Measurements from ENCODE around the gene TMEM138. TPM values are rescaled to one million over a fixed set of nuclear protein-coding genes. Genes with fewer than 3 reads are reported as not detected.

Gene TMEM138
- total RNA-seq, 1 donor from 2014 or later, result 10.0 TPM

DNA sequence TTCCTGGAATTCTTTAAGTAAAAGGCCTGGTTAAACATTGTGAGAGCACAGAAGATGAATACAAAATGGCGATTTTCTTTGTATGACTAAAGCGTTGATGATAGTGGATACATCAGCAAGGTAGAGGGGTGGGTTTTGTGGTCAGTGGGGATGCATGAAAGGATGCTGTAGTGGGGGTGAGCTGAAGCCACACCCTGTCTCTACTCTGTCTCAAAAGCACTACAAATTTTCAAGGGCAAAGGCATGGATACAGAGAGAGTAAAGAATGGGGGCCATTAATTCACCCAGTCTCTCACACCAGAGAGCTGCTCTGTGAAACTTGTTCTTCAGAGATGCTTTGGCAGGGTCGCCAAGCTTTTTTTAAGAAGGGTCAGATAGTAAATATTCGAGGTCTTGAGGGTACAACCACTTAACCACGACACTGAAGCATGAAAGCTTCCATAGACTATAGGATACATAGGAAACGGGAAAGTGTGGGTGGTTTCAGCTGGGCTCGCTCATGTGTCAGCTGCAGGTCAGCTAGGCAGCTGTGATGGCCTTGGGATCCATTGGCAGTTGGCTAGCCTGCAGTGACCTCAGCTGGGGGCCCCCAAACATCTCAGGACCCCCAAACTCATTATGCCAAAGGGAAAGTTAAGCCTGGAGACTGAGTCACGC lies 8.3 kb downstream of the TMEM138 start:
- DNase-seq (ENCODE audit: low read depth), result no peak
- Histone ChIP-seq H3K27me3 (ENCODE audit: control insufficient read depth, insufficient read depth, low read length) (no peaks in the 10 kb centered on the region), H3K36me3 (ENCODE audit: control insufficient read depth, insufficient read depth, low read length) (peaks cover 14% of the 10 kb centered on the region), H3K4me3 (ENCODE audit: low read depth, low read length) (no peak overlapping the region)
- FAIRE-seq, result no peak
- no peak for TF ChIP-seq CTCF (IDR thresholded peaks at IDR 0.05; ENCODE audit: insufficient read depth, low read length, severe bottlenecking)

- no peak for TF ChIP-seq CTCF (IDR thresholded peaks at IDR 0.05; ENCODE audit: insufficient read depth, low read length, severe bottlenecking)
- Histone ChIP-seq H3K27me3 (ENCODE audit: control insufficient read depth, insufficient read depth, low read length) (no peaks in the 10 kb centered on the region), H3K4me3 (ENCODE audit: low read depth, low read length) (no peak overlapping the region), H3K36me3 (ENCODE audit: control insufficient read depth, insufficient read depth, low read length) (peaks cover 9% of the 10 kb centered on the region)
- DNase-seq (ENCODE audit: low read depth), result no peak
- no peak for FAIRE-seq
These were observed 10.7 kb downstream of the TMEM138 start for GRCh38 chr11:61372659-61373420.

DNA sequence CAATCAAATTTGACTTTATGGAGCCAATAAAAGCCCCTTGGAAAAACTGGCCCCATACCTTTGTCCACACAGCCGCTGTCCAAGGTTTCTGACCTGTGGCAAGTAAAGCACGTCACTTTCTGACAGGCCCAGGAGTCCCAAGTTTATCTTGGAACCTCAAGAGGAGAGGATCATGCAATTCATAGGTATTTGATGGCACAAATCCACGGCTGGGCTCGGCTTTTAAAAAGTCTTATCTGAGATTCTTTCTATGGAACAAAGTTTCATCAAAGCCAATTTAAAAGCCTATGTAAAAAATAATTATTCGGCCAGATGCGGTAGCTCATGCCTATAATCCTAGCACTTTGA lies 13.6 kb downstream of the TMEM138 start:
- no peak for TF ChIP-seq CTCF (IDR thresholded peaks at IDR 0.05; ENCODE audit: insufficient read depth, low read length, severe bottlenecking)
- Histone ChIP-seq H3K27me3 (ENCODE audit: control insufficient read depth, insufficient read depth, low read length) (no peaks in the 10 kb centered on the region), H3K36me3 (ENCODE audit: control insufficient read depth, insufficient read depth, low read length) (peaks cover 1% of the 10 kb centered on the region), H3K4me3 (ENCODE audit: low read depth, low read length) (no peak overlapping the region)
- FAIRE-seq (no peak), DNase-seq (ENCODE audit: low read depth) (no peak)

GRCh38 chr11:61377461-61378160 lies 15.4 kb downstream of the TMEM138 start:
- no peak for TF ChIP-seq CTCF (IDR thresholded peaks at IDR 0.05; ENCODE audit: insufficient read depth, low read length, severe bottlenecking)
- Histone ChIP-seq H3K36me3 (ENCODE audit: control insufficient read depth, insufficient read depth, low read length) (peaks cover 1% of the 10 kb centered on the region), H3K4me3 (ENCODE audit: low read depth, low read length) (no peak overlapping the region), H3K27me3 (ENCODE audit: control insufficient read depth, insufficient read depth, low read length) (no peaks in the 10 kb centered on the region)
- DNase-seq (ENCODE audit: low read depth), result peak; percentile 67
- FAIRE-seq, result no peak

GRCh38 chr11:61378713-61379313 lies 16.6 kb downstream of the TMEM138 start:
- no peak for FAIRE-seq
- no peak overlapping the region for H3K4me3 ChIP-seq (ENCODE audit: low read depth, low read length)
- no peak for TF ChIP-seq CTCF (IDR thresholded peaks at IDR 0.05; ENCODE audit: insufficient read depth, low read length, severe bottlenecking)
- H3K27me3 ChIP-seq (ENCODE audit: control insufficient read depth, insufficient read depth, low read length), result no peaks in the 10 kb centered on the region
- DNase-seq (ENCODE audit: low read depth), result peak; percentile 96
- no peaks in the 10 kb centered on the region for H3K36me3 ChIP-seq (ENCODE audit: control insufficient read depth, insufficient read depth, low read length)
